ENCODE results near the gene IGF2BP2. TPM values are rescaled to one million over a fixed set of nuclear protein-coding genes. Genes with fewer than 3 reads are reported as not detected.

IGF2BP2 gene
- total and polyA plus RNA-seq, 9 of the 15 experiments (the other 6 are each of a cell fraction or from before 2014, with no cell fraction given) = 3.2 to 59.6 (median 30.5) TPM

- TF ChIP-seq MGA (IDR thresholded peaks at IDR 0.05) (peak; percentile 58), USF2 (CRISPR knock-in tag; IDR thresholded peaks at IDR 0.05) (peak; percentile 17; the same call in 1 of the 2 replicates), GTF2E2 (tag; IDR thresholded peaks at IDR 0.05) (no peak), KDM2B (CRISPR knock-in tag; IDR thresholded peaks at IDR 0.05) (no peak), MNT (conservative IDR thresholded peaks at IDR 0.05) (0 out of 4 replicates have a peak, but pooled peaks of 1 of the 2 experiments have one; percentile 25)
These were observed 68.4 kb downstream of the IGF2BP2 start (continued) for GRCh38 chr3:185756477-185756876.
